ENCODE data around the gene TBC1D30.

- no peak for TF ChIP-seq ISL1 (CRISPR knock-in tag; IDR thresholded peaks at IDR 0.05)
- no peak for TF ChIP-seq GLIS3 (CRISPR knock-in tag; IDR thresholded peaks at IDR 0.05)
- TF ChIP-seq ZNF565 (CRISPR knock-in tag; conservative IDR thresholded peaks at IDR 0.05; ENCODE audit: low read depth) = no peak
- TF ChIP-seq ZC3H10 (CRISPR knock-in tag; IDR thresholded peaks at IDR 0.05) = no peak
- no peak for TF ChIP-seq ZFP3 (CRISPR knock-in tag; IDR thresholded peaks at IDR 0.05)
- no peak for TF ChIP-seq CSDC2 (CRISPR knock-in tag; IDR thresholded peaks at IDR 0.05)
- TF ChIP-seq CSRNP3 (CRISPR knock-in tag; IDR thresholded peaks at IDR 0.05) = no peak
- TF ChIP-seq RARB (CRISPR knock-in tag; IDR thresholded peaks at IDR 0.05) = no peak
- no peak for TF ChIP-seq OSR1 (CRISPR knock-in tag; IDR thresholded peaks at IDR 0.05)
Measured at GRCh38 chr12:64918344-64918743, 93.9 kb downstream of the TBC1D30 start.
